Limb (tissue), 2 donors: ENCODE results near the gene MGAT4B.

ENCODE experiments used
- DNase-seq, 2 donors: peaks; one replicate each; pipeline ENCODE4 v3.0.0-alpha.2; 2016; ENCODE audit errors: extremely low spot score in 2 of 2

The MGAT4B gene

DNA sequence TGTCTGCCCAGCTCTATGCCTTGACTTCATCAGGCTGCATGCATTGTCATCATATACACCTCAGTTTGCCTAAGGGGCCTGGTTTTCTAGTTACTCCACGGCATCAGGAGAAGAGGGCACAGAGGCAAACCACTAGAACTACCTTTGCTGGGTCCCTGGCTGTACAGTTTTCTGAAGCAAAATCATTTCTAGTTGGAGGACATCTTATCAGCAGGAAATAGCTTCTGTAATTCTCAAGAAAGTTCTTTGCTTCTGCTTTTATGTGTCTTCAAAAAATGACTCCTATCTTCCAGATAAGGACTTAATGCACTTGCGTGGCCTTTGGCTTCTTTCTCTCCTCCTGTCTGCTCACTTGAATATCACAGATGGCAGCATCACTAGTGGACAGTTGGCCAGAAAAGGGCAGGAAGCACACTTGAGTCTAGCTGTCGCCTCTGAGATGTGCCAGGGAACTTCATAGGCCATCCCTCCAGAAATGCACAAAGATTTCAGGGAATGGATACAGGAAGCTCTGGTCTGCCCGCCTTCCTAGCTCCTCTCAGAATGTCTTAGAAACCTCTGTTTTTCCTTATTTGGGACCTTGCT lies 35.3 kb downstream of the MGAT4B start:
- DNase-seq = no peak

- DNase-seq = no peak
Observed at GRCh38 chr5:179769796-179770195, 36.9 kb downstream of the MGAT4B start.

DNA sequence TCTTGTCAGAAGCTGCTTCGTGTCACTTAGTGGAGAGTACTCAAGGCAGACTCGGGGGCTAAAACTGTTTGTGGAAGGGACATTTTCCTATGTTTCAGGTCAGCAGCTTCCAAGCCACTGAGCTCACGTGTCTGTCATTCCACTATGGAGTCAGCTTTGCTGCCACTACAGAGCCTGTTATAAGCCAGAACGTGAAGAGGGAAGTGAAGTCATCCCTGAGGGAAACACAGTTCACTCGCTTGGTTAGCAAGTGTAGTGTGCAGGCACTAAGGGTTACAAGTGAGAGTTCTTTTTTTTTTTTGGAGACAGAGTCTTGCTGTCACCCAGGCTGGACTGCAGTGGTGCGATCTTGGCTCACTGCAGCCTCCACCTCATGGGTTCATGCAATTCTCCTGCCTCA lies 37.4 kb downstream of the MGAT4B start:
- DNase-seq = no peak

DNA sequence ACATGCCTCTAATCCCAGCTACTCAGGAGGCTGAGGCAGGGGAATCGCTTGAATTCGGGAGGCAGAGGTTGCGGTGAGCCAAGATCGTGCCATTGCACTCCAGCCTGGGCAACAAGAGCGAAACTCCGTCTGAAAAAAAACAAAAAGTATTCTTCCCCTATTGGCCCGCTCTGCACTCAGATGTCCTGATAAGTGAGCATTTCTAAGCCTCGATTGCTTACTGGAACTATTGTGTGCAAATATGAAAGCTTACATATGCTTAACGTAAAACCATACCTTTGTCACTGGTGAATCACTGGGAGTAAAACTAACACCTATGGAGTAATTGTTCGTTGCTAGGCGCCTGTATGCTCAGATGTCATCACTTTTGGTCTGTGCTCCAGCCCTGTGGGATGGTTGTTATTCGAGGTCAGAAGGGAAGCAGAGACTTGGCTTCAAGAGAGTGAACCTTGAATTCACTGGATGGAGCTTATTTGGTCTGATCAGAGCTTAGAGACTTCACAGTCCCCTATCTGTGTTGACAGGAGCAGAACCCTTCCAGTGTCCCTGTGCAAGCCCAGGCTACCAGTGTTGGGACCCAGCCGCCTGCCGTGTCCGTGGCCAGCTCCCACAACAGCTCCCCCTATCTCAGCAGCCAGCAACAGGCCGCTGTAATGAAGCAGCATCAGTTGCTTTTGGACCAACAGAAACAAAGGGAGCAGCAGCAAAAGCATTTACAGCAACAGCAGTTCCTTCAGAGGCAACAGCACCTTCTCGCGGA lies 38.2 kb downstream of the MGAT4B start:
- no peak for DNase-seq

DNA sequence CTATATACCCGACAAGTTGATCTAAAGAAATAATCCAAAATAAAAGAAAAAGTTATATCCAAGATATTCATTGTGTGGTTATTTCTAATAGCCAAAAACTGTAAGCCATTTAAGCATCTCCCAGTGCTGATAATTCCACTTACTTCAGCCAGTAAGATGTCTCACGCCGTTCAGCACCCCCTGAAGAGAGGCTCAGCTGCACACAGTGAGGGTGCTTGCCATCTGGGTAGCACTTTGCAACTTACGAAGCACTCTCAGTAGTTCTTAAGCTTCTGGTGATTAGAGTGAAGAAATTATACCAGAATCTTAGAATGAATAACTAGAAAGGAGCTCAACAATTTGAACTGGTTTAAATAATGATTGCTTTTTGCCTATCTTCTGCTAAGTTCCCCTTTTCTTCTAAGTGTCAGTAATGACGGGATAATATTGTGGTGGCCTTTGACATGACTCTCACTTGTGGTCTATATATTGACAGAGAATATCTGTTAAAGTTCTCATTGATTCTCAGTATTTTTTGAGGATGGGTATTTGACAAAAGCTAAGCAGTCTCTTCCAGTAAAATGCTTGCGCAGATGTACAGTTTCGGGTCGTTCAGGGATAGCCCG lies 39.1 kb downstream of the MGAT4B start:
- DNase-seq = no peak

DNA sequence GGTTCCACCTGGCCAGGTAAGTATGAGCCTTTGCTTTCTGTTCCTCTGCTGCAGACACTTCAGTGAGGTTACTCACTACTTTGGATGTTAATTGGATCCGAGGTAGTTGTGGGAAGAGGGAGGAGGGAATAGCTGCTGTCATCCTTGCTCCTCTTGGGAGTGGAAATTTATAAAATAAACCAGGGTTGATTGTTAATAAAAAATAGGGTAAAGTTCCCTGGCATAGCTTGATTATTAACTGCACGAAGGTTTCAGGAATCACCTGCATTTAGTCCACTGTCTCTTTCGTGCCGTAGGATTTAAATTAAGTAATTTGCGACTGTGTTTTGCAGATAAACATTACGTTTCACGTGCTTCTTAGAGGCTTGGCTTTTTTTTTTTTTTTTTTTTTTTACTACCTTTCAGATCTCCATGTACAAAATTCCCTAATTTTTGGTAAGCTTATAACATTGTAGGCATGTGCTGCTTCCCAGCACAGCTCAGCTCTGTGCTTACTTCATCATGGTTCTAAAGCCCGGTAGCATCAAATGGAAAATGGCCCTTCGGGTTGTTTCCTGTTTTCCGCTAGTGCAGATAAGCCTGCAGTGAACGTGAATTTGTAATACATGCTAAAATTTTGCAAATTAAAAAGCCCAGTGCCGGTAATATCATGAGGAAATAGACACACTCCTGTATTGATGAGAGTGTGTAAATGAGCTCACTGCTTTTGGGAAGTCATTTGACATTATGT lies 39.8 kb downstream of the MGAT4B start:
- DNase-seq = no peak

GRCh38 chr5:179766021-179766725 lies 40.5 kb downstream of the MGAT4B start:
- DNase-seq = no peak

DNA sequence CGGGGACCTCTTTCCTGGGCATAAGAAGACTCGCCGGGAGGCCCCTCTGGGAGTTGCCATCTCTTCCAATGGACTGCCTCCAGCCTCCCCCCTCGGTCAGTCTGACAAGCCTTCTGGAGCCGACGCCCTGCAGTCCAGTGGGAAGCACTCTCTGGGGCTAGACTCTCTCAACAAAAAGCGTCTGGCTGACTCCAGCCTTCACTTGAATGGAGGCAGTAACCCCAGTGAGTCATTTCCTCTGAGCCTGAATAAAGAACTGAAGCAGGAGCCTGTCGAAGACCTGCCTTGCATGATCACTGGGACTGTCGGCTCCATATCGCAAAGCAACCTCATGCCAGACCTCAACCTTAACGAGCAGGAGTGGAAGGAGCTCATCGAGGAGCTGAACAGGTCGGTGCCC lies 41.3 kb downstream of the MGAT4B start:
- DNase-seq = no peak

- DNase-seq = no peak
Observed at GRCh38 chr5:179764056-179764455, 42.6 kb downstream of the MGAT4B start.

- peak; percentile 60 to 79 for DNase-seq
Observed at GRCh38 chr5:179763215-179763945, 43.3 kb downstream of the MGAT4B start.

DNA sequence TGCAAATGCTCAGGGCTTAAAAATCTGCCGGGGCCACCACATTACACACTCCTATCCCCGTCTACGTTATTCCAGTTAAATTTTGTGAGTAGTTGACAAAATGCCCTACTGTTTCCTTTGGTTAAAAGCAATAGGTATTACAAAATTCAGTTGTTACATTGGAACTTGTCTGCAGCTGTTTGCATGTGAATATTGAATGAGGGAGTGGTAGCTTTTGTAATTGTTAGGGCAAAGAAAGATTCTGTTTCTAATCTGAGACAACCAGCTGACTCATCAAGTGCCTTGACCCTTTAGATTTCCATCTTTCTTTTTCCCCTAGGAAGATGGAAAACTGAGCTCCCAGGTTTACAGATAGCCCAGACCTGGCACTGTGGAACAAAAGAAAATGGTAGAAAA lies 43.9 kb downstream of the MGAT4B start:
- no peak for DNase-seq

DNA sequence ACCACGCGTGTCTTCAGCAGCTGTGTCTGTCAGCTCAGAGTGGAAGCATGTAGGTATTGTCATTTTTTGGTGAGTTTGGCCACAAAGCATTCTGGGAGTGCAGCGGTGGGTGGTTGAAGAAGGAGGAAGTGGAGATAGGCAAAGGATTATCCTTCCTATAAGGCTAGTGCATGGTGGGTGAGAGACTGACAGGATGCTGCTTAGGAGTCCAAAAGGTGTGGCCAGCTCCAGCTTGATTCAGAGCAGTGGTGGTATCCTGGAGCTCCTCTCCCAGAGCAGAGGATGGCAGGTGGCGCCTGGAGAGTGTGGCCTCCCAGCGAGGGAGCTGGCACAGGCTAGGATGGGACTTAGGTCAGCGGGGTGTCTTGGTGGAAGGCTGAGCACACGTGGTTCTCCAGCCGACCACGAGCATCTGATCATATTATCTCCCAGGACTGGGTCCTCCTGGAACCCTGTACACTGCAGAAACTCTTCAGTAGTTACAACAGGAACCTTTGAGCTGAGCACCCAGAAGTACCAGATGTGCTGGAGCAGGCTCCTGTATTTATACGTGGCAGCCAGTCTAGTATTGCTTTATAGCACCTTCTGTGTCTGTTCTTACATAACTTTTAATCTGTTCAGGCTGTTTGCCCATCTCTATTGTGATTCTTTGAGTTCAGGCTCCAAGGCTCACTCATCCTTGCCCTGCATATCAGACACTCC lies 44.4 kb downstream of the MGAT4B start:
- DNase-seq = no peak

DNA sequence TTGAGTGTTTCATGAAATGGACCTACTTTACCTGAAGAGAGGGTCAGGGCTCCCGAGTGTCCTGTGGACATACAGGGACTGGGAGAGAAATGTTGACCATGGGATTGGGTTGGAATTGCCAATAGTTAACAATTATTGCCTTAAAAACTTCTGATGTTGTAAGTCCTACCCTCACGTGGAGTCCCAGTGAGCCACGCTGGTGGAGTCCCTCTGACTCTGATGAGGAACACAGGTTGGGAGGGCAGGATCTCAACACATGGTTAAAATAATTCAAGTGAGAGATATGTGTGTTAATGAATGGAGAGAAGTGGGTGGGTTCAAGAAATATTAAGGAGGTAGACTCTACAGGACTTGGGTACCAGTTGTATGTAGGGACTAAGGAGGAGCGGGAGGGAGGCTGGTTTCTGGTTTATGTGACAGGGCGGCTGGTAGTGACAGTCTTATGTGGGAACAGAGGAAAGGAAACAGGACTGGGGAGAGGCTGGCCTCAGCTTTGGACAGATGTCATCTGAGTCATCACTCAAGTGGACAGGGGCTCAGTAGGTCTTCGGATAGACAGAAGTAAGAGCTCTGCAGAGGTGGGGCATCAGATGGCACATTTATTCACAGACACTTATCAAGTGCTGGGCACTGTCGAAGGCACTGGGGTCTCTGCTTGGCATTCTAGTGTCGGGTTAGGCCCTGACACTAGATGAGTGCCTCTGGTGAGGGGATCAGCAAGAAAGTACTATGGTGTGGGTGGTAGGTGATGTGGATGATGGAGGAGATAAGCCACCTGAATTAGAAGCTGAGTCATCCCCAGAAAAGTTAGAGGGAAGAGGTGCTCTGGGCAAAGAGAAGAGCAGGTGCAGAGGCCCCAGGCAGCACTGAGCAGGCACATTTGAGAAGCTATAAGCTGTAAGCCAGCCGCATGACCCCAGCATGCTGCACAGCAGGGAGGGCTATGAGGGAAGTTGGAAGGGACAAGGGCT lies 46.8 kb downstream of the MGAT4B start:
- no peak for DNase-seq

DNA sequence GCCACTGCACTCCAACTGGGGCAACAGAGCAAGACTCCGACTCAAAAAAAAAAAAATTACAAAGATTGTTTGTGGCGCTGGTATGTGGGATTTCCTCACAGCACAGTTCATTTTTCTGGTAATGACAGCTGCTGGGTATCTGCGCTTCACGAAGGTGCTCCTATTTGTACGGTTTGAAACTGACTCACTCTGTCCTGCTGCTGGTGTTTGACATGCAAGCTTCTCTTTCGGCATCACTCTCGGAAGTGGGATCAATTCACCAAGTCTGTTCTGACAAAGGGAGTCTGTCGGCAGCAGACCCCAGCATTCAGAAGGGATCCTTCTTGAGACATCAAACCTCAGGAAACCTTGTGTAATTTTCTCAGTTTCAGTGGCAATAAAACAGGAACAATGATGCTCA lies 47.7 kb downstream of the MGAT4B start:
- DNase-seq = no peak

GRCh38 chr5:179755022-179755421 lies 51.6 kb downstream of the MGAT4B start:
- no peak for DNase-seq

- DNase-seq = no peak
Observed at GRCh38 chr5:179753971-179754370, 52.7 kb downstream of the MGAT4B start.

DNA sequence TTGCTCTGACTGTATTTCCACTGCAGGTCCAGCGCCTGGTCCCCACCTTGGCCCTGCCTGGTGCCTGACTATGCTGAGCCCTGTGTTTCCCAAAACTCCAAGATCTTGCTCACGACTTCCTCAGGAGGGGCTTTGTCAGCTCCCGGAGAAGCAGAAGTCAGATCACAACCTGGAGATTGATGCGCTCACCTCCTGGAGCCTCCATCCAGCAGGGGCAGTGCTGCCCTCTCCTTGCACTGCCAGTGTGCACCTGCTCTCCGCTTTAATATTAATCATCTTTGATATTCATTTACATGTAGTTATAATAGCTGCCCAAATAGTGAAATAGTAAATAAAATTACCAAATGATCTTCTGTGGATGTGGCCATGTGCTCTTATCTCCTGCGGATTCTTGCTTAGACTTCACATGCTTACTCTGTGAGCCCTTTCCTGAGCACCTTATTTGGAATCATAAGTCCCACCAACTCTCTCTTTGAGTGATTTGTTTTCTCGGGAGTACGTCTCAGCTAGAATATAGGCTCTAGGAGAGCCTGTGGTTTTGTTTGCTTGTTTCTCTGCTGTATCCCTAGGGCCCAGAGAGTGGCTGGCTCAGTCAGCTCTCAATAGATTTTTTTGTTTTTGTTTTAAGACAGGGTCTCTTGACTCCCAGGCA lies 56.7 kb downstream of the MGAT4B start:
- no peak for DNase-seq

GRCh38 chr5:179747811-179748210 lies 58.9 kb downstream of the MGAT4B start:
- DNase-seq = no peak
